ENCODE measurements around the gene AFAP1L2. TPM values are rescaled to one million over a fixed set of nuclear protein-coding genes. Genes with fewer than 3 reads are reported as not detected.

Gene AFAP1L2, protein sequence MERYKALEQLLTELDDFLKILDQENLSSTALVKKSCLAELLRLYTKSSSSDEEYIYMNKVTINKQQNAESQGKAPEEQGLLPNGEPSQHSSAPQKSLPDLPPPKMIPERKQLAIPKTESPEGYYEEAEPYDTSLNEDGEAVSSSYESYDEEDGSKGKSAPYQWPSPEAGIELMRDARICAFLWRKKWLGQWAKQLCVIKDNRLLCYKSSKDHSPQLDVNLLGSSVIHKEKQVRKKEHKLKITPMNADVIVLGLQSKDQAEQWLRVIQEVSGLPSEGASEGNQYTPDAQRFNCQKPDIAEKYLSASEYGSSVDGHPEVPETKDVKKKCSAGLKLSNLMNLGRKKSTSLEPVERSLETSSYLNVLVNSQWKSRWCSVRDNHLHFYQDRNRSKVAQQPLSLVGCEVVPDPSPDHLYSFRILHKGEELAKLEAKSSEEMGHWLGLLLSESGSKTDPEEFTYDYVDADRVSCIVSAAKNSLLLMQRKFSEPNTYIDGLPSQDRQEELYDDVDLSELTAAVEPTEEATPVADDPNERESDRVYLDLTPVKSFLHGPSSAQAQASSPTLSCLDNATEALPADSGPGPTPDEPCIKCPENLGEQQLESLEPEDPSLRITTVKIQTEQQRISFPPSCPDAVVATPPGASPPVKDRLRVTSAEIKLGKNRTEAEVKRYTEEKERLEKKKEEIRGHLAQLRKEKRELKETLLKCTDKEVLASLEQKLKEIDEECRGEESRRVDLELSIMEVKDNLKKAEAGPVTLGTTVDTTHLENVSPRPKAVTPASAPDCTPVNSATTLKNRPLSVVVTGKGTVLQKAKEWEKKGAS
- 2.0 and 2.1 TPM in 2 replicates for total RNA-seq (2014; rRNA removed; shearing (Covaris generic))

- Histone ChIP-seq H3K36me3 (replicated peaks; ENCODE audit: control insufficient read depth, insufficient read depth, low read length) (no peaks in the 10 kb centered on the region), H3K27me3 (ENCODE audit: control insufficient read depth, insufficient read depth, low read length) (peaks cover 42% of the 10 kb centered on the region), H3K4me3 (ENCODE audit: insufficient read depth, low read depth, low read length) (peak within 1 kb of the TSS; percentile 60)
- peak; percentile 86 for DNase-seq
Observed at GRCh38 chr10:114404171-114405010, at the start of gene AFAP1L2. Gene AFAP1L2 (minus strand): TSS chr10:114404502. CDS start chr10:114404455, 47 bp downstream.

DNA sequence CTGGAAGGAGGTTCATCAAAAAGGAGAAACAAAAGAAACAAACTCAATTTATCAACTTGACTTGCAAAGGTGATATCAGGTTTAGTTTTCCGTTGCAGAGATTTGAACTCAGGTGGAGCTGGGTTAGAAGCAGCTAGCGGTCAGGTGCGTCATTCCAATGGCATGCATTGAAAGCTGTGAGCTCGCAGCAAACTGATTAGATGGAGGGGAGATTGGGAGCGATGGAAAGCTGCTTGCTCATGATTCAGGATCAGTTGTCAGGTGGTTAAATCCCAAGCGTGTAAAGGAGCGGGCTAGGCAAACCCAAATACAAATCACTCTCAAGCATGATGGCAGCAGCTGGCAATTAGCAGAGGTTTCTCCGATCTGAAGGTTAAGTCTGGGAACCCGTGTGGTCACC is 49.3 kb upstream of the AFAP1L2 start:
- Histone ChIP-seq H3K27me3 (ENCODE audit: control insufficient read depth, insufficient read depth, low read length) (no peaks in the 10 kb centered on the region; the same call in 1 of the 2 replicates), H3K36me3 (replicated peaks; ENCODE audit: control insufficient read depth, insufficient read depth, low read length) (no peaks in the 10 kb centered on the region), H3K4me3 (ENCODE audit: insufficient read depth, low read depth, low read length) (no peak overlapping the region)
- DNase-seq = no peak

- no peak overlapping the region for H3K4me3 ChIP-seq (ENCODE audit: insufficient read depth, low read depth, low read length)
- DNase-seq = no peak
Observed at GRCh38 chr10:114448897-114449296, 44.6 kb upstream of the AFAP1L2 start.

GRCh38 chr10:114445332-114445731 is 41.0 kb upstream of the AFAP1L2 start:
- DNase-seq = no peak
- Histone ChIP-seq H3K27me3 (ENCODE audit: control insufficient read depth, insufficient read depth, low read length) (no peaks in the 10 kb centered on the region; the same call in 1 of the 2 replicates), H3K4me3 (ENCODE audit: insufficient read depth, low read depth, low read length) (no peak overlapping the region), H3K36me3 (replicated peaks; ENCODE audit: control insufficient read depth, insufficient read depth, low read length) (no peaks in the 10 kb centered on the region)

More at GRCh38 chr10:114448897-114449296, 44.6 kb upstream of the AFAP1L2 start:
- no peaks in the 10 kb centered on the region for H3K36me3 ChIP-seq (replicated peaks; ENCODE audit: control insufficient read depth, insufficient read depth, low read length)
- H3K27me3 ChIP-seq (ENCODE audit: control insufficient read depth, insufficient read depth, low read length) = no peaks in the 10 kb centered on the region; the same call in 1 of the 2 replicates

DNA sequence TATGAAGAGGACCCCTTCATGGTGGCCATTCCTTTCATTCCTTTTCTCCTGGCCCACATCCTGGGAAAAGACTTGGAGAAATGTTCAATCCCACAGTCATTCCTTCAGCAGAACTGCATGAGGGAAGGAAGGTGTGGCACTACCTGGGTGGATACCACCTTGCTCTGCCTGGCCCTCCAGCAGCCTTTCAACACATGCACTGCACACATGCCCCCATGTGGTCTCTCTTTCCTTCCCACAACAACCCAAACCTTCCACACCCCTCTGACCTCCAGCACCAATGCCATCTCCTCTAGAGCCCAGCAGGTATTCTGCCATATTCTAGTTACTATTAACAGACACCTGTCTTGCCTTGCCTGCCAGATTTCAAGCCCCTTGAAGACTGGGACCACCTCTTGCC is 40.5 kb upstream of the AFAP1L2 start:
- Histone ChIP-seq H3K27me3 (ENCODE audit: control insufficient read depth, insufficient read depth, low read length) (no peaks in the 10 kb centered on the region; the same call in 1 of the 2 replicates), H3K36me3 (replicated peaks; ENCODE audit: control insufficient read depth, insufficient read depth, low read length) (peaks cover 2% of the 10 kb centered on the region; the same call in 1 of the 2 replicates), H3K4me3 (ENCODE audit: insufficient read depth, low read depth, low read length) (no peak overlapping the region)
- no peak for DNase-seq

GRCh38 chr10:114442091-114442630 is 37.9 kb upstream of the AFAP1L2 start:
- Histone ChIP-seq H3K36me3 (replicated peaks; ENCODE audit: control insufficient read depth, insufficient read depth, low read length) (peaks cover 2% of the 10 kb centered on the region), H3K27me3 (ENCODE audit: control insufficient read depth, insufficient read depth, low read length) (no peaks in the 10 kb centered on the region), H3K4me3 (ENCODE audit: insufficient read depth, low read depth, low read length) (no peak overlapping the region)
- no peak for DNase-seq

DNA sequence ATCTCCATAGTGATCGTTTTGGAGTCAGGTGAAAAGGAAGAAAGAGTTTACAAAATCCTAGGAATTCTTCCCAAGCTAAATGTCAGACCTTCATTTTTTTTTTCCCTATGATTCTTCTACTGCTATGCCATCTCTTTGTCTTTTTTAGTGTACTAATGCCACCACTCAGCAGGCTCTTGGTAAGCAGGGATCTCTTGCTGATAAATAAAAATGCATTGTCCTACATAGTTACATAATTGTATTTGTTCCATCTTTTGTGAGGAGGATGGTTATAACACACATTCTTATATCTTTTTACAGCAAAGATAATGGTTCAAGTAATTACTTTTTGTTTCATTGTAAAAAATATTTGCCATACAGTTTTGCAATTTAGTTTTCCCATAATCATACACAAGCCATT is 36.8 kb upstream of the AFAP1L2 start:
- DNase-seq = no peak
- Histone ChIP-seq H3K36me3 (replicated peaks; ENCODE audit: control insufficient read depth, insufficient read depth, low read length) (peaks cover 2% of the 10 kb centered on the region), H3K4me3 (ENCODE audit: insufficient read depth, low read depth, low read length) (no peak overlapping the region), H3K27me3 (ENCODE audit: control insufficient read depth, insufficient read depth, low read length) (no peaks in the 10 kb centered on the region)

- DNase-seq = peak; percentile 47
- H3K36me3 ChIP-seq (replicated peaks; ENCODE audit: control insufficient read depth, insufficient read depth, low read length) = peaks cover 2% of the 10 kb centered on the region
- H3K4me3 ChIP-seq (ENCODE audit: insufficient read depth, low read depth, low read length) = no peak overlapping the region
- H3K27me3 ChIP-seq (ENCODE audit: control insufficient read depth, insufficient read depth, low read length) = no peaks in the 10 kb centered on the region
Observed at GRCh38 chr10:114437473-114438292, 33.4 kb upstream of the AFAP1L2 start.

GRCh38 chr10:114436941-114437340 is 32.6 kb upstream of the AFAP1L2 start:
- DNase-seq = no peak
- Histone ChIP-seq H3K4me3 (ENCODE audit: insufficient read depth, low read depth, low read length) (no peak overlapping the region), H3K36me3 (replicated peaks; ENCODE audit: control insufficient read depth, insufficient read depth, low read length) (peaks cover 2% of the 10 kb centered on the region)

DNA sequence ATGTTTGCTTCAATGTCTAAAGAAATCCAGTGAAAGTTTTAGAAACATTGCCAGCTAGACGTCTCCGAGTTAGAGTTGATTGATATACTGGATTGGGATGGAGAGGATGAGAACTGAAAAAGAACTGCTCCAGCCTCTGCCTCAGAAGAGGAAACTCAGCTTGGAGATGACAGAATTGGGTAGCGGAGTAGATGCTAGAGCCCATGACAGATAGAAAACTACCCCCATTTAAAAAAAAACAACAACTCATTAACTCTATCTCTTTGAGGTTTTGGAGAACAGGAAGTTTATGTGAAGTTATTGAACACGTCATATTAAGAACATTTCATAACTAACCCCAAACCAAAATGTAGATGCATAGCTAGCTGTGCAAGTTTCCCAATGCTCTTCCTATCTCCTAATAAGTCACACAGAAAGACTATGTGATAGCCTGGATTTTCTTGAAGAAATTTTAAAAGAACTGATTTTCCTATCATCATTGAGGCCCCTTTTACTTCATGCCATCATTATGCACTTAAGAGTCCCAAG is 28.3 kb upstream of the AFAP1L2 start:
- Histone ChIP-seq H3K36me3 (replicated peaks; ENCODE audit: control insufficient read depth, insufficient read depth, low read length) (no peaks in the 10 kb centered on the region), H3K4me3 (ENCODE audit: insufficient read depth, low read depth, low read length) (no peak overlapping the region), H3K27me3 (ENCODE audit: control insufficient read depth, insufficient read depth, low read length) (no peaks in the 10 kb centered on the region)
- no peak for DNase-seq

More at GRCh38 chr10:114436941-114437340, 32.6 kb upstream of the AFAP1L2 start:
- H3K27me3 ChIP-seq (ENCODE audit: control insufficient read depth, insufficient read depth, low read length) = no peaks in the 10 kb centered on the region

DNA sequence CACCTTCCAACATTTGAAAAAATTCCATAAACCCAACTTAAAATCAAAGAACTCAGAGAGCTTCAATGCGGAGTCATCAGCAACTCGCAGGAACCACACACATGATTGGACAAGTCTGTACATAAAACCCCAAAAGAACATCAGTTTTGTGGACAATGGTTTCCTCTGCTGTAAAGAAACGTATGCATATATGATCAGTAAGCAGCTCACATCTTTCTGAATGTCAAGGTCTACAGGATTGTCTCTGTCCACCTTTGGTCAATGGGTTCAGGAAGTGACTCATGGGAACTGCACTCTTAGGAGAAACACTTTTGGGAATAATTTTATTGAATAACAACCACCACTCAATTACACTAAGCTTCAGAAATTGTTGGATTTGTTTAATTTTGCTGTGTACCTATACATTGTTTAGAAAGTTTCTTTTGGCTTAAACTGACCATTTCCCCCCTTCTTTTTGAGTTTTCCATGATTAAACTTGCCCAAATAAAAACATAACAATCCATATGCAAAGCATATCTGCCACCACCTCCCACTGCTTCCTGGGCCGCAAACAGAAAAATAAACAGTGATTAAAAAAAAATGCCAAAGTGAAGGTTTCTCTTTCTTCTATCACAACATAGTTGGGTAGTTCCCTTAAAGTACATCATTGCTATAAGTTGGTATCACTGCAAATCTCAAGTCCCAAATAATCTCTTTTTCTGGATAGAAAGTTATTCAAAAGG is 27.3 kb upstream of the AFAP1L2 start:
- DNase-seq = no peak
- Histone ChIP-seq H3K36me3 (replicated peaks; ENCODE audit: control insufficient read depth, insufficient read depth, low read length) (no peaks in the 10 kb centered on the region), H3K4me3 (ENCODE audit: insufficient read depth, low read depth, low read length) (no peak overlapping the region), H3K27me3 (ENCODE audit: control insufficient read depth, insufficient read depth, low read length) (no peaks in the 10 kb centered on the region)

GRCh38 chr10:114430688-114431413 is 26.5 kb upstream of the AFAP1L2 start:
- no peak overlapping the region for H3K4me3 ChIP-seq (ENCODE audit: insufficient read depth, low read depth, low read length)
- H3K27me3 ChIP-seq (ENCODE audit: control insufficient read depth, insufficient read depth, low read length) = no peaks in the 10 kb centered on the region
- no peak for DNase-seq
- no peaks in the 10 kb centered on the region for H3K36me3 ChIP-seq (replicated peaks; ENCODE audit: control insufficient read depth, insufficient read depth, low read length)

Data from H7 (cell line).